Ovary (tissue), 9 donors: Measurements from ENCODE around the gene CCDC194. TPM values are rescaled to one million over a fixed set of nuclear protein-coding genes. Genes with fewer than 3 reads are reported as not detected.
A peak's percentile ranks its signal among the peaks of the same experiment; 100 is the strongest.

Experiments
- DNase-seq, 5 donors: peaks; one replicate each; pipeline ENCODE4 v3.0.0-alpha.2; 2019 to 2020
- H3K27ac ChIP-seq, 2 donors: fragments of 200-600 bp; one replicate each; pipeline versions ENCODE4 v1.5.1 to v1.8.0; 2019 to 2022
- H3K27me3 ChIP-seq: fragments of 200-600 bp; one replicate; pipeline ENCODE4 v1.8.0; 2022
- H3K36me3 ChIP-seq: fragments of 200-600 bp; sonication (generic); one replicate; pipeline ENCODE4 v1.5.1; 2019
- H3K4me1 ChIP-seq: one replicate; pipeline ENCODE4 v1.8.1; 2013; ENCODE audit warnings: mild to moderate bottlenecking, moderate library complexity; ENCODE audit not compliant: insufficient read depth
- H3K4me3 ChIP-seq: fragments of 200-600 bp; sonication (generic); one replicate; pipeline ENCODE4 v1.5.1; 2017
- H3K9me3 ChIP-seq, 2 donors: fragments of 200-600 bp in 1 of 2; sonication (generic) in 1 of 2; one replicate each; pipeline versions ENCODE4 v1.5.1 to v1.8.1; 2013 to 2019; ENCODE audit warnings: mild to moderate bottlenecking in 1 of 2, moderate library complexity in 1 of 2
- EP300 ChIP-seq: sonication (generic); formaldehyde crosslinking; IDR thresholded peaks from one replicate; pipeline ENCODE4 v1.6.1; 2017; ENCODE audit warnings: antibody characterized with exemption
- POLR2A ChIP-seq: fragments of 450-650 bp; IDR thresholded peaks from one replicate; pipeline ENCODE4 v1.6.1; 2017; ENCODE audit warnings: antibody characterized with exemption, mild to moderate bottlenecking, moderate library complexity
- WGBS, 3 donors: extraction: QIAGEN DNeasy Blood & Tissue Kit in 1 of 3; methylation state at CpG; one replicate each; pipeline versions ENCODE4 v1.1.5 to v1.1.7; 2013 to 2017; 5-methylcytosine and 5-hydroxymethylcytosine counted together
- intact Hi-C, 4 donors: fragments of 100-400 bp; cut with DNase I; formaldehyde crosslinking; loops; one replicate each; pipeline versions ENCODE4 v1.11.0 to v1.15.1; 2022 to 2023
- polyA plus RNA-seq, 2 donors: library from polyadenylated mRNA; stranded (reverse); fragments of 200-250 nt in 1 of 2; fragments of 350-450 nt in 1 of 2; fragmentation: Illumina TruSeq in 1 of 2; extraction: RNeasy Lipid Tissue Mini Kit (QIAGEN cat#74804) in 1 of 2; gene quantifications; one replicate each; pipeline ENCODE4 v1.2.3, GENCODE V29; 2013 to 2014
- total RNA-seq, 7 donors: library from RNA; depleted of rRNA in 2 of 7; stranded (reverse); fragments of >200 nt in 2 of 7; fragmentation: NEBNext Ultra II Directional in 3 of 7; extraction: Animal tissue kit (Norgen Biotek cat#: 25700) in 3 of 7; gene quantifications; one replicate each; pipeline versions ENCODE4 v1.1.0 to v1.2.4, GENCODE V29; 2016 to 2023
- TF ChIP-seq, protein P1 (sequence below), 3 donors: fragments of 450-650 bp in 2 of 3; fragments of 200-600 bp in 1 of 3; IDR thresholded peaks; one replicate each; pipeline versions ENCODE4 v1.5.1 to v1.8.0; 2016 to 2022; ENCODE audit warnings: antibody characterized with exemption in 3 of 3, mild to moderate bottlenecking in 1 of 3
- donor health status: DM: no; HTN: no; CAD: no; lungs with moderate emphysema.
- donor health status: DM: no; HTN: no; CAD: no.
- donor health status: Bipolar disorder and iron deficiency.
- donor health status: DM: yes; HTN: yes; CAD: no.
- donor health status: DM: no; HTN: no; CAD: no.
- donor health status: DM: yes; HTN: yes; CAD: no.

CCDC194 gene
- total and polyA plus RNA-seq, 9 donors: 0.69 to 13.6 (median 5.7) TPM

- Histone ChIP-seq H3K27ac (no peak overlapping the region), H3K9me3 (no peaks in the 10 kb centered on the region), H3K4me3 (no peak overlapping the region), H3K27me3 (no peaks in the 10 kb centered on the region), H3K36me3 (no peaks in the 10 kb centered on the region), H3K4me1 (no peaks in the 10 kb centered on the region)
- WGBS, 3 donors: 82 to 85% (median 83%) methylated on average over 8 of the region's 8 CpGs
- intact Hi-C loops: no loop called here
- TF ChIP-seq EP300 (no peak), POLR2A (no peak)
- TF ChIP-seq, protein P1, sequence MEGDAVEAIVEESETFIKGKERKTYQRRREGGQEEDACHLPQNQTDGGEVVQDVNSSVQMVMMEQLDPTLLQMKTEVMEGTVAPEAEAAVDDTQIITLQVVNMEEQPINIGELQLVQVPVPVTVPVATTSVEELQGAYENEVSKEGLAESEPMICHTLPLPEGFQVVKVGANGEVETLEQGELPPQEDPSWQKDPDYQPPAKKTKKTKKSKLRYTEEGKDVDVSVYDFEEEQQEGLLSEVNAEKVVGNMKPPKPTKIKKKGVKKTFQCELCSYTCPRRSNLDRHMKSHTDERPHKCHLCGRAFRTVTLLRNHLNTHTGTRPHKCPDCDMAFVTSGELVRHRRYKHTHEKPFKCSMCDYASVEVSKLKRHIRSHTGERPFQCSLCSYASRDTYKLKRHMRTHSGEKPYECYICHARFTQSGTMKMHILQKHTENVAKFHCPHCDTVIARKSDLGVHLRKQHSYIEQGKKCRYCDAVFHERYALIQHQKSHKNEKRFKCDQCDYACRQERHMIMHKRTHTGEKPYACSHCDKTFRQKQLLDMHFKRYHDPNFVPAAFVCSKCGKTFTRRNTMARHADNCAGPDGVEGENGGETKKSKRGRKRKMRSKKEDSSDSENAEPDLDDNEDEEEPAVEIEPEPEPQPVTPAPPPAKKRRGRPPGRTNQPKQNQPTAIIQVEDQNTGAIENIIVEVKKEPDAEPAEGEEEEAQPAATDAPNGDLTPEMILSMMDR (IDR thresholded peaks at IDR 0.05): no peak
- DNase-seq: no peak
Measured at GRCh38 chr19:17353386-17353785, 40.6 kb downstream of the CCDC194 start.

DNA sequence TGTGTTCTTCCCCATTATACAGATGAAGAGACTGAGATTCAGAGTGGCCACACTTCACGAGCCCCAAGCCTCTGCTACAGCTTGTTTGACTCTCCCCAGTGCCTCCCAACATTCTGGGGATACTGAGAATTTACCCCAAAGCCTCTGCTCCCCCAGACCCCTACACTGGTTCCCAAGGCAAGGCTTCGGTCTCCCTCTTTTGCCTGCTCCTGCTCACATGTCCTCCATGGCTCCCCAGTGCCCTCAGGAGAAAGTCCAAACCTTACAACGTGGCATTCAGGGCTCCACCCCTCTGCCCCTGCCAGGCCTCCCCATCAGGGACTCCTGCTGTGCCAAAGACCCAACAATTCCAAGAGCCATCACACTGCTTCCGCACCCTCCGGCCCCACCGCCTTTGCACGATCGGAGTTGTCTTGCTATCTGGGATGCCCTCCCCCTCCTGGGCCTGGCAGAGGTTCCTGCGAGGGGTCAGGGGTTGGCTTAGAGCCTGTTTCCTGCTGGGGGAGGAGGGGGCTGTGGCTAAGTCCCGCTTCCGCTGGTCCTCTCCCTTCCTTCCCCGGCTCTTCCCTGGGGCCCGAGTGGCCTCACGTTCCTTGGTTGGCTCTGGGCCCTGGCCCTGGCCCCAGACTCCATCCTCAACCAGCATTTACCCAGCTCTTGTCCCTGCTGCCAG, 41.3 kb downstream of the CCDC194 start:
- peak in 1 of 5 donors; percentile 35 for DNase-seq
- no peaks in the 10 kb centered on the region for H3K27me3 ChIP-seq
- no peaks in the 10 kb centered on the region for H3K36me3 ChIP-seq
- no peak for TF ChIP-seq POLR2A
- no peak for TF ChIP-seq EP300
- TF ChIP-seq, protein P1 (IDR thresholded peaks at IDR 0.05): no peak
- no peak overlapping the region for H3K27ac ChIP-seq
- intact Hi-C loops: no loop called here
- no peaks in the 10 kb centered on the region for H3K9me3 ChIP-seq
- whole genome bisulfite sequencing, 3 donors: 41 to 48% (median 48%) methylated on average over 14 of the region's 14 CpGs
- no peak overlapping the region for H3K4me3 ChIP-seq
- H3K4me1 ChIP-seq: no peaks in the 10 kb centered on the region

- Histone ChIP-seq H3K4me1 (no peaks in the 10 kb centered on the region), H3K4me3 (no peak overlapping the region), H3K9me3 (no peaks in the 10 kb centered on the region), H3K36me3 (no peaks in the 10 kb centered on the region), H3K27ac (no peak overlapping the region), H3K27me3 (no peaks in the 10 kb centered on the region)
- intact Hi-C loops: loop anchor here in 1 of 4 donors (2.0 kb wide), 1 partner anchor 33 kb away; no protein-coding TSS in a partner anchor
- no peak for DNase-seq
- TF ChIP-seq POLR2A: no peak
- TF ChIP-seq, protein P1 (IDR thresholded peaks at IDR 0.05): no peak
- TF ChIP-seq EP300: no peak
- 89 to 93% (median 90%) methylated on average over 45 of the region's 45 CpGs for whole genome bisulfite sequencing, 3 donors
Measured at GRCh38 chr19:17351815-17352435, 42.1 kb downstream of the CCDC194 start.

GRCh38 chr19:17348700-17349099, 45.3 kb downstream of the CCDC194 start:
- Histone ChIP-seq H3K4me1 (no peaks in the 10 kb centered on the region), H3K9me3 (no peaks in the 10 kb centered on the region), H3K27me3 (no peaks in the 10 kb centered on the region), H3K27ac (peak overlapping the region in 1 of 2 donors; percentile 60), H3K36me3 (no peaks in the 10 kb centered on the region), H3K4me3 (no peak overlapping the region)
- intact Hi-C loops: loop anchor here in 3 of 4 donors (5.0 to 10.0 kb wide), 4 partner anchors 39 to 119 kb away; partner anchors contain the start of gene NXNL1 (in 1 of the 3)
- no peak for TF ChIP-seq POLR2A
- TF ChIP-seq EP300: no peak
- TF ChIP-seq, protein P1 (IDR thresholded peaks at IDR 0.05): no peak
- peak in 4 of 5 donors; percentile 61 to 72 (median 68) for DNase-seq
- 1 to 3% (median 2%) methylated on average over 12 of the region's 12 CpGs for WGBS, 3 donors
